Measurements from ENCODE around the gene DYTN.

Gene DYTN

DNA sequence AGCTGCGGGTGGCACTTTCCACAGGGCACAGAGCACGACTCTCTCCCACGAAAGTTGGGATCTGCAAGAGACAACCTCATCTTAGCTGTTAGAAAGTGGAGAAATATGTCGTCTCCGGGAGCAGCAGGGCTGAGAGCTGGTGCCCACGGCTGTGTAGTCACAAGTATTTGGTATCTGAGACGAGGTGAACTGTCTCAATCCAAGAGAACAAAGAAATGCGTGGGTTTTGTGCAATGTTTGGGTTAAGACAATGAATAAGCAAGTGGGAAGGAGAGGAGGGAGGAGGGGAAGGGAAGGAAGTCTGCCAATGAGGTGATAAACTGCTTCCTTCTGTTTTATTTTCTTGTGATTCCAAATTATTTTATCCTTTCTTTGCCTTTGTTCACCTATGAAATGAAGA lies 18.0 kb downstream of the DYTN start:
- no peak for DNase-seq

DNA sequence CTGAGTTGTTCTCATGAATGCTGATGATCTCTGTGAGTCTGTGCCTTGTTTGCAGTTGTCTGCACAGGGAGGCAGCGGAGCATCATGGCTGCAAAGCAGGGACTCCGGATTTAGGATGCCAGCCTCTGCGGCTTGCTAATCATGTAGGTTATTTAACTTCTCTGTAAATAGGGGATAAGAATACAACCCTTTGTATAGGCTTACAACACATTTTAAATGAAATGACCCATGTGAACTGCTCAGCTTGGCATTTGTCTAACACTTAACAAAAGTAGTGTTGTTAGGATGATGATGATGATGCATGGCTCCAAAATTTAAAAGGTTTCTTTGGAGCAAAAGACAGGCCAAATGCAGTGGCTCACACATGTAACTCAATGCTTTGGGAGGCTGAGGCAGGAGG lies 19.4 kb downstream of the DYTN start:
- no peak for DNase-seq

DNA sequence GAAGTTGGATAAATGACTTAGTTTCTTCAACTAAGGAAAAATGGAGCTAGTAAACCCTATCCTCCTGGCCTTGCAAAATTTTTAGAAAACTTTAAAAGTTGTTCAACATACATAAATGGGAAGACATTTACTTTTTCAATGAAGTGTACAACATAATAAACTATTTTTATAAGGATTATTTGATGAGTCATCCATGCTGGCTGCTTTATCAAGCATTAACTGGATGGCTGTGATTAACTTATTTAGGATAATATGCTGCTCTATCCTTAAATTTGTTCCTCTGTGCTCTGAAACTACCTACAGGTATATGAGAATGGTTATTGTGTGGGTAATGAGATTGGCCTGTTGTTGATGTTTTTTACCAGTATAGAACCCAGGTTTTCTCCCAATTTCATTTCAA lies 21.3 kb downstream of the DYTN start:
- no peak for DNase-seq

DNA sequence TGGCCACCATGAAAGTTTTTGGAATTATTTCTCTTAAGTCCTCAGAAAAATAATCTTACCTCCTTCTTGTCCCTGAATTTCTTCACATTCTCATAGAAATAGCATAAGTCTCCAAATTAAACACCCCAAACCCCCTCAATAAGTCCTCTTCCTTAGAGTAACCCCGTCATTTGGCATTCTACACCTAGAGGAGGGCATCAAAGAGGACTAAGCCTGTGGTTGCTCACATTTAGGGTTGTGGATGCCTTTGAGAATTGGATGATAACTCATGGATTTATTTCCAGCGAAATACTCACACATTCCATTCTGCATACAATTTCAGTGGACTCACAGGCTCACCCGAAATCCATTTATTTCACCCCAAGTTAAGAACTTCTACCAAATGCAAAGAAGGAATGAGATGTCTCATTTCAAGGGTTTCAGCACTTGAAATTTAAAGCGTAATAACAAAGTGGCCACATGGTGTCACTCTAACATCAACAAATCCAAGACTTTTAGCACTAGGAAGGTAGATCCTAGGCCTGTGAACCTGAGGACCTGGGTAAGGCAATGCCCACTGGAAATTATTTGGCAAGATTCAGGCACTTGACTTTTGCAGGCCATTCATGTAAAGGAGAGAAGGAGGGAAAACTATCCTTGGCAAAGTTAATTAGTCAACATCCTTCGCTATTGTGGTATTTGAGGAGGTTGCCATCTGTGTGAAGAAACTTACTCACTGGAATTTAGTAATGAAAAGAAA lies 24.6 kb downstream of the DYTN start:
- peak in 3 of 5 donors; percentile 17 to 45 (median 23) for DNase-seq

DNA sequence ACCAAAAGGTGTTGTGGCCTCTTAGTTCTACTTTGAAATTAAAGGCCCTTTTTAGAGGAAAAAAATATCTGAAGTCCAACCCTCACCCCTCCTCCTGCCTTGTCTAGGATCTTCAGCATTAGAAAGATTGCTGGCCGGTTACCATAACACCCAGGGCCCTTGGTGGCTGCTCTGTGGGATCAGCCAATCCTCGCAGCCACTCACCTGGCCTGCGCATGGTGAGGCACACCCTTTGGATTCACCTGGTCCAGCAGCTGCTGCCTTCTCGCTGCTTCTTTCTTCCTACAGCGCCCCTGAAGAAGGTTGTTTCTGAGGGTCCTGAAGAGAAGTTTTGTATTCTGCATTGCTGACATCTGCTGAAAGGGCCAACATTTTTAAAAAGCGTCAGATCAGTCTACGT lies 25.2 kb downstream of the DYTN start:
- no peak for DNase-seq

DNA sequence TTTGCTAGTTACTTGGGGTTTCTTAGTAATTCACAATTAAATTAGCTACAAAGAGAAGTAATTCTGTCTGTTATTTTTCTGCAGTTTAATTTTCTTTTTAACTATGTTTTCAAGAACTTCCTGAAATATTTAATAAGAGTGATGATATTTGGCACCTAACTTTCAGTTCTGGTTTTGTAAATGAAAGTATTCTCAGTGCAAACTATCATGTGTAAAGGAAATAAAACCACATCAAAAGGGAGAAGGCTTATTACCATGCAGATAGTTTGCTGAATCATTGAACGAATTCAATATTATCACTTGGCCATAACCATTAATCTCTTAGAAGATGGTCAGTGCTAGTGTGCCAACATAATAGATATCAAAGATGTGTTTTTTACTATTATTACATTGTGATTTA lies 29.2 kb downstream of the DYTN start:
- no peak for DNase-seq

DNA sequence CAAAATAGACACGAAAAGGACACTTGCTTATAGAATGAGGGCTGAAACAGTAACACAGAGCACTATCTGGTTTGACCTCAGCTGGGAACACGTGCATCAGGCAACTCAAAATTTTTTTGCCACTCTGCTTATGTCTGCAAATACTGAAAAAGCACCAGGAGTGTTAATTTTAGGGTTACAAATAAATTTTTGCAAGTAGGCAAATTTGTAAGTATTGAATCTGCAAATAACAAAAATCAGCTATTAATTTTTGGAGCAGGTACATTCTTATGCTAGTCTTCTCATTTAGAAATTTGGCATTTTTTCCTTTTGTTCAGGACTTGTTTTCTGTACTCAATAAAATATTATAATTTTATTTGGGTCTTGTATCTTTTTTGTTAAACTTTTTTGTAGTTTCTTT lies 29.7 kb downstream of the DYTN start:
- no peak for DNase-seq

DNA sequence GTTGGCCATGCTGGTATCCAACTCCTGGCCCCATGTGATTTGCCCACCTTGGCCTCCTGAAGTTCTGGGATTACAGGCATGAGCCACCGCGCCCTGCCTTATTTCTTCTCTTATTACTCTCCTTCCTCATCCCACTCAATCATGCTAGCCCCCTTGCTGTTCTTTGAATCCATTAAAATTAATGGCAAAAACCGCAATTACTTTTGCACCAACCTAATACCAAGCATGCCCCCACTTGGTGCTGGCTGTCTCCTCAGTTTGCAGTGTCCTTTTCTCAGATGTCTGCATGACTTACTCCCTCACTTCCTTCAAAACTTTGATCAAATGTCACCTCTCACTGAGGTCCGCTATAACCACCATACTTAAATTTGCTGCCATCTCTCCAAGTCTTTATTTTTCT lies 34.6 kb downstream of the DYTN start:
- DNase-seq = no peak

DNA sequence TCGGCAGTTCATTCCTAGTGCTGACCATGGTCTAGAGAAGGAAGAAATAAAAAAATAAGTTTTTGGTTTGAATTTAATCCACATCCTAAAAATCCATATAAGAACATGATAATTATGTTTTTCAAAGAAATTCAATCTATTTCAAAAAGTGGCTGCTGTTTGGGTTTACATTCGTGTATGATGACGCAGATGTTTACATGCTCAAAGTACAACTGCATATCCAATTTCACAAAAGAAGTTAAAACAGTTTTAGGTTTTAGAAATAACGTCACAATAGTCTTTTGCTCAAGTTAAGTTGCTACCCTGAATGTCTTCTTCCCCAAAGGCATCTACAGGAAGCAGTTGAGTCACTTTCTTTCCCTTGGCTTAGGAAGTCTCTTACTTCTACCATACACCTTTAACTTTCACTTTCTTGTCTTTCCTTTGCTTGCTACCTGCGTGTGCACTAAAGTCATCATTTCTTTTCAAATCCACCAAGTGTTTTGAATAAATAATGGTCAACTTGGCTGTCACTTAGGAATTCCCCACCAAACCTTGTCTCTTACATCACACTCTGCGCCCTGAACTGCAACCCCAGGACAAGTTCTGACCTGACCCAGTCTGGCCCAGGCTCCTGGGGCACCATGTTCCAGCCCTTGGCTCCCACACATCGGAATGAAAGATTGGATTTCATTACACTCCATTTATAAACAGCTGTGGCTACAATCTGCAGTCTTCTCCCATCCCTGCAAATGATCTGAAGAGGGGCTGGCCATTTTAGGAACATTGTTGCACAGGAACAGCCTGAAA lies 47.5 kb downstream of the DYTN start:
- DNase-seq = no peak

DNA sequence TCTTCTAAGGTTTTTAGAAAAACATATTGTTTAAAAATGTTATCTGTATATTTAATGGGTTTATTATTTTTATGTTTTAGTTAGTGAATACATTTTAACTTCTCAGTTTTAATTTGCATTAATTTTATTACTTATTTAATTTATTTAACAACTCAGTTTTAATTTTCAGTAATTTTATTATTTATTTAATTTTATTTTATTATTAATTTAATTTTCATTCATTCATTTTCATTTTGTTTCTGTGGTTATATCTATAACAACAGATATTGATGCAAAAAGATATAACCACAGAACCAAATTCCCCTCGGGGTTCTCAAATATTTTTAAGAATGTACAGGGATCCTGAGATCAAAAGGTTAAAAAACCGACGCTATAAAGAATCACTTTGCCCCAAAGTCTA lies 52.9 kb downstream of the DYTN start:
- DNase-seq = no peak

DNA sequence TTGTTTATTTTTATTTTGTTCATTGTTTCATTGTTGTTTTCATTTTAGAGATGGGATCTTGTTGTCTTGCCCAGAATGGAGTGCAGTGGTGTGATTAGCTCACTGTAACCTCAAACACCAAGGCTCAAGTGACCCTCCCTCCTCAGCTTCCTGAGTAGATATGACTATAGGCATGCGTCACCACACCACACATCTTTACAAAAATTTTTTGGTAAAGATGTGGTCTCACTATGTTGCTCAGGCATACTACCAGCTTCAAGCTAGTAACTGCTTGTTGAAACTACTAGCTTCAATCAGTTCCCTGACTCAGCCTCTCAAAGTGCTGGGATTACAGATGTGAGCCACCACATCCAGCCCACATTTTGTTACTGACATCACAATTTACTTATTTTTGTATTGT lies 61.1 kb downstream of the DYTN start:
- no peak for DNase-seq

DNA sequence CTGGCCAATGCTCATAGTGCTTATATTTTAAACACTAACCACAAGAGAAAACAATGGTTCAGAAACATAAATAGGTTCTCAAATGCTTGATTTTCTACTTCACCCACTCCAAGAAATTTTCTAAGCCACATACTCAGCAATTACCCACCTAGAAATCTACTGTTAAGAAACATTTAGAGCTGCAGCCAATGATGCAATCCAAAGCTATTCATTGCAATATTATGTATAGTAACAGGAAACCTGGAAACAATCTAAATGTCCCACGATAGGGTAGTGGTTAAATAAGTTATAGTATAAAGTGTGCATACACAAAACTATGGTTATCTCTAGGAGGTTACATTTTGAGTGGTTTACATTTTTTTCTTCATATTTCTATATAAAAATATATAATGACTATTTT lies 70.2 kb downstream of the DYTN start:
- DNase-seq = no peak

DNA sequence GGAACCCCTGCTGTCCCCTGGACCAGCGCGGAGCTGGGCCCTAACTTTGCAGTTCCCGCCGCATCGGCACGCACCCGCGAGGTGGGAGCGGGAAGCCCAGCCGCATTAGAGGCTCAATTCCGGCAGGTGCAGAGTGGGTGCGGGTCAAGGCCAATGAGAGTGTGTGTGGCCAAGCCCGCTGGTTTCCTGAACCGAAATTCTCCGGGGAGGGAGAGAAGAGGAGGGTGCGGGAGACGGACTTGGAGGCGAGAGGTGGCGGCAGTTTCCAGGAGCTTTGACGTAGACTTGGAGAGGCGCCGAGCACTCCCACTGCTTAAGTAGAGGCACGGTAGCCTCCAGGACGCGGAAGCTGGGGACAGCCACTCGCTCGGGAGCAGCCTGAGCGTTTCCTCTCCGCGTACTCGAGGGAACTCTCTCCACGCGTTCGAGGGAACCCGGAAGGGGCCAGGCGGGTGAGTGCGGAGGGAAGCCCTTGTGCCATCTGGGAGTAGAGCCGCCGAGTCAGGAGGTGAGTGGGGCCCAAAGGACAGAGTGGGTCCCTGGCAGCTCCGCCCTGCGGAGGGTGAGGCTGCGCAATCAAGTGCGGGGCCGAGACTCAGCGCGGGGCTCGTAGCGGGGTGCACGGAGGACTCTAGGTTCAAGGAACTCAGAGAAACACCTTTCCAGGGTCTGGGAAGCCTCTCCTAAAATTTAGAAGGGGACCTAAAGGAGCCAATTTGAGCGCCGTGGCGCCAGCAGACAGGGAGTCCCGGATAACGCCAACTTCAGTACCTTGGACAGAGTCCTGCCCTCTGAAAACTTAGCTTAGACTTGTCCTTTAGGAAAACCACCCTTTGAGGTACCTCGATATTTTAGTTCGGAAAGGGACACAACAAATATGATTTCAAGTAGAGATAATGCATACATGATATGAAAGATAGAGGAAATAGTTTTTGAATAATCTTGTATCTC lies 75.8 kb downstream of the DYTN start, which contains the start of gene FAM237A:
Gene FAM237A, plus strand, starts transcription at position 413 of the 951 bp plus-strand sequence. CDS start 1,750 bp downstream, outside the sequence.
- peak in 1 of 5 donors; percentile 5 for DNase-seq

DNA sequence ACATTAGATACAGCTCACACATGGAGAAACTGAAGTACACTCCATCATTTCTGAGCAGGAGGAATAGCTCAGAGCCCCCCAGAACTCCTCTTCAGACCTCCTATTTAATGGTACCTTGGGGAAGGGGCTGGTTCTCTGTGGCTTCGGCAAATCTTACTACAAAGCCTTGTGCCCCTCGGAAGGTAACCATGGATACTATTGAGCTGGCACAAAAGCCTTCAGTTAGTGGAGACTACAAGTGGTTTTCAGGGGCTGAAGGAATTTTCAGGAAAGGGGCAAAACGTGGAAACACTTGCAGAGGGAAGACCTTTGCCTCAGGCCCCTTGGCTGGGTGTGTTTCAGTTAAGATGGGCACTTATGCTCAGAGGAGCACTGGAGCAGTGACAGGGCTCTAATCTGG lies 77.0 kb downstream of the DYTN start:
- no peak for DNase-seq

DNA sequence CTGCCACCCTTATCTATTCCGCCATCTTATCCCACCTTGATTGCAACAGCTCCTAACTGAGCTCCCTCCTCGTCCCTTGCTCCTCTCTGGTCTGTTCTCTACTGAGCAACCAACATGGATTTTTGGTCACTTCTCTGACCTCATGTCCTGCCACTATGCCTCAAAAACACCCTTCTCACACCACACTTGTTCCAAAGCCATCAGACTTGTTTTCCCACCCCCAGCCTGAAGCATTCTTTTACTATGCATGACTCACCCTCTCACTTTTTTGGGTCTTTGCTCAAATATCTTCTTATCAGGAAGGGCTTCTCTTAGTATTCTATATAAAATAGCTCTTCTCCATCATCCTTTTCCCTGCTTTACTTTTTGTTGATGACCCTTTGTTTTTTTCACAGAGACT lies 78.6 kb downstream of the DYTN start:
- DNase-seq = no peak

DNA sequence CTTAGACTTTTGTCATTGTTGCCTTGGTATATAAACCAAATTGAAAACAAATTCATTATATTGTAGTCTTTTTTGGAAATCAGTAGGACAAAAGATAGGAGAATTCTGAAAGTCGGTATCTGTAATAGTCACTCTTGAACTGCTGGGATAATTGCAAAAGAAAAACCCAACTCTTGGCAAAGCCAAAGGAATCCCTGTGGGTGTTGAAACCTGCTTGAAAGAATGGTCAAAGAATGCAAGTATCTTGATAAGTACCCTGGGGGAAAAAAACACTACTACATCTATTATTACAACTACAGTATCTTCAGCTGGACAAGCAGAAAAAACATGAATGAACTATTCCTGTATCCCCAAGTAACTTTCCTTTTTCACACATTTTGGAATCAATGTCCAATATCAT lies 83.2 kb downstream of the DYTN start:
- DNase-seq = no peak

DNA sequence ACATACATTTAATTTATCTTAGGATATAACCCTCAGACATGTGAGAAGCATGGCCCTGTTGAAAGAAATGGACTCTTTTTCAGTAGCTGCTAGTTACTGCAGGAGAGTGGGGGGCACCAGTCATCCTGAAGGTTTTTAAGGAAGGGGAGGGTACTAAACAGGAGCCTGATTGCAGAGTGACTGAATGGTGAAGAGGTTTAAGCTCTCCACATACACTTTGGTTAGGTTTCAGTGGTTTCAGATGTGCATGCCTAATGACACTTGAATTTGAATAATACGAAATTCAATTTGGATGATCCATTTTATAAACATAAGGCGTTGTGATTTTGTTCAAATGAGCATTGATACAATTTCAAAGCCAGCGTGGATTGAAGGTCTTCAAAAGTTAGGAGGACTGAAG lies 86.9 kb downstream of the DYTN start:
- DNase-seq = no peak

DNA sequence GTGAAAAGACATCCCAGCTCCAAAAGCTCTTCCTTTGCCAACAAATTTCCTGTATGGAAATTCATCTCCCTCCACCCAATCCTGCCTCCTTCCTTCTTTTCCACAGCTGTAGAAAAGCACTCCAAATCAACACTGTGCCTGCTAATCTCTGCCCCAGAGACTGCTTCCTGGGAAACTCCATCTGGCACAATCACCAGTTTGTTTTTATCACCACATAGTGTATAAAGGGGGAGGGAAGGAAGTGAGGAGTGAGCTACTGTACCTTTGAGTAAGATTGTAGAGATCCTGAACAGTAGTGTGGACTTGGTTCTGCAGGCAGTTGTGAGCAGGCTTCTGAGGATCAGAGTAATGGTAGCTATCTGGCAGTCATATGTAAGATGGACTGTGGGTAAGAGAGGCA lies 90.6 kb downstream of the DYTN start:
- DNase-seq = no peak

DNA sequence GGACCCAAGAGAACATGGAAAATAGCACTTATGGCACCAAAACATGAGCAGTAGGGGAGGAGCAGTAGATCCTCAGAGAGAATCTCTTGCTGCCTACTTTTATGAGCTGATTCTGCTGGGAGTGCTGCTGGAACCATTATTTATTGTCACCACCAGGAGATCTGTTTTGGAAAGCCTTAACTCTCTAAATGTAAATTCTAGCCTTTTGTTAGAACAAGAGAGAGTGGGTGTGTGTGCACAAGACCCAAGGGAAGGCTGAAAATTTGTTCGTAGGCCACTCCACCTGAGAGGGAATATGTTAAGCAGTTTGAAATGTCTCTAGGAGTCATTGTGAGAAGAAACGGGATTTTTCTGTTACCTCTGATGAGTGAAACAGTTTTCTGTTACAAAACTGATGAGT lies 92.1 kb downstream of the DYTN start:
- no peak for DNase-seq

DNA sequence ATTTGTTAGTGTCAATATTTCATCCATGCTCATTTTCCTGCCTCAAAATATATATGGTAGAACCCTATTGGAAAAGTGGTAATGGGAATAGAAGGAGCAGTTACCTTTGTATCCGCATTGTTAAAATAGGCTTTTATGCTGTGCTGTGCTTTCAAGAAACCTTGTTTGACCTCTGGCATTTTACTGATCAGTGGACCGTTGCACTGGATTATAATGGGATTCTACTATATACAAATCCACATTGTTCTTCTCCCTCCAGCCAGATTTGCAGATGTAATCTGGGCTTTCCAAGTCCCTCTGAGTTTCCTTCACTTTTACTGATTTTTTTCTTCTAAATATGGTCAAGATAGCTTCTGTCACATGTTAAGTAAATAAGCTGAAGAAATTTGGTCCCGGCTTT lies 99.2 kb downstream of the DYTN start:
- no peak for DNase-seq

DNA sequence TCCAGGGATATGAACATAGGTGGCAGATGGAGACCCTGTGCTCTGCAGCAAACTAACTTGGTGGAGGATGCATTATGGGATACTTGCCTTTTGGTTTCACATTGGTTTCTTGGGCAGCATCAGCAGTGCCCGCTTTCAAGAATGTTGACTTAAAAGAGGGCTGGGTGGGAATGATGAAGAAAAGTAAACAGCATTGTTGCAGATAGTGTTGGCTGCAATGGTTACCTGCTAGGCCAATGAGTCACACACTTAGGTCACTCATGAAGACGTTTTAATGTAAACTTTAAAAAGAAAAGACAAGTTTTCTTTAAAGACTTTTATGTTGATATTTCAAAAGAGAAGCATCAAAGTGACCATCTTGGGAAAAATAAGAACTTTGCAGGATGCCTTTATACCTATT lies 102.0 kb downstream of the DYTN start:
- no peak for DNase-seq

DNA sequence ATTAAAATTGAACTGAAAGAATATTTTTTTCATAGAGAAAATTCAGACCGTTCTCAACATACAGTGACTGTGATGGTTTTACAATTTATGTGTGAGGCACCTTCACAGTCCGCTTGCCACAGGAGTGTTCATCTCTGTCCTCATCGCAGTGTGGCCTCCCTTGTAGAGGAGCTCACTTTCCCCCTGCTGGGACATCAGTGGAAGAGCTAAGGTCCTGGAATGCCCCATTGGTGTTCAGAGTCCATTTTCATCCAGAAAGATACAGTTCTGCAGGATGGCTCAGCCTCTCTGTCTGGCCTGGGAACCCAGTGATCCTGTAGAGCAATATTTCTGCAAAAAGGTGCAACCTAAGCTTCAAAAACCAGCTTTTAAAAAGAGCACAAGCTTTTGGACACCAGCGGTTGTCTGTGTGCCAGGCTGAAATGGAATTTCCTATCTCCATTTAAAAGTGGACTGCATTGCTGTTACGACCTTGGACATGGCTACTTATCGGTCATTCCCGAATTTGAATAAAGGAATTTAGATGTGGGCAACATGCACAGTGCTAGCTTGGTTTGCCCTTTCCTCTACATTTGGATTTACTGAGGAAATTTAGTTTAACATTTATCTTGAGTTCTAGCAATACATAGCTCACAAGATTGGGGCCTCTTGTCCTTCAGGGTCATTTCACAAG lies 102.6 kb downstream of the DYTN start:
- no peak for DNase-seq

DNA sequence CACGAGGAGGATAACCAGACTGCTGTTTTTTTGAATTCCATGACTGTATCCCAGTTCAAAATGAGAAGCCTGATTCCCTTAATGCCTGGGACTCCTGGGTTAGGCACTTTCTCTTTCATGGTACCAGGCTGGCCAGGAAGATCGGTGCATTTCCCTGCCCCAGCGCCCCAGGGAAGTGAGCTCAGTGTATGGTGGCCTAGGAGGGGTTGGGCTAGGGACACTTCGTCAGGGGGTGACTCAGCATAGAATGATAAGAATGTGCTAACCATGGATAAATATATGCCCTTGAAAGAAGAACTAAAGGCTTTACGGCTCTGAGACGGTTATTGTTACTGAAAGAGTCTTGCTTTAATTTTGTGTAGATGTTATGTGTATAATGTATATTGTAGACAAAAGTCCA lies 103.4 kb downstream of the DYTN start:
- DNase-seq = no peak
